Neural cell (in vitro differentiated cells): ENCODE results near the gene CADM4.

Experiments used
- CTCF ChIP-seq: fragments of 450-650 bp; IDR thresholded peaks from 2 replicates; pipeline ENCODE4 v1.5.1; 2014; ENCODE audit warnings: antibody characterized with exemption, mild to moderate bottlenecking, moderate library complexity; ENCODE audit not compliant: poor library complexity, severe bottlenecking
- EP300 ChIP-seq: fragments of 450-650 bp; conservative IDR thresholded peaks from 2 replicates; pipeline ENCODE4 v1.6.1; 2014; ENCODE audit warnings: antibody characterized with exemption, mild to moderate bottlenecking, moderate library complexity; ENCODE audit not compliant: poor library complexity, severe bottlenecking
- EZH2 ChIP-seq: fragments of 200-600, 300-800 bp; shearing (Covaris generic), sonication (generic); IDR thresholded peaks from 2 replicates; pipeline ENCODE4 v1.6.1; 2014; ENCODE audit warnings: antibody characterized with exemption, low read length, borderline replicate concordance, mild to moderate bottlenecking; ENCODE audit not compliant: insufficient read depth, poor library complexity, severe bottlenecking
- POLR2AphosphoS5 ChIP-seq: IDR thresholded peaks from 2 replicates; pipeline ENCODE4 v1.6.1; 2012
- RAD21 ChIP-seq: fragments of 450-650 bp; conservative IDR thresholded peaks from 2 replicates; pipeline ENCODE4 v1.6.1; 2014; ENCODE audit warnings: antibody characterized with exemption, mild to moderate bottlenecking, moderate library complexity
- REST ChIP-seq: IDR thresholded peaks from 2 replicates; pipeline ENCODE4 v1.6.1; 2012; ENCODE audit warnings: borderline replicate concordance

- TF ChIP-seq CTCF = no peak
- TF ChIP-seq RAD21 = no peak
- no peak for TF ChIP-seq EZH2
- no peak for TF ChIP-seq EP300
- no peak for TF ChIP-seq POLR2AphosphoS5
- no peak for TF ChIP-seq REST
Observed at GRCh38 chr19:43582495-43582894, 57.2 kb downstream of the CADM4 start.
